Loucy (cell line): ENCODE data around the gene PHKB.

Source experiments
- CTCF ChIP-seq: fragments of 200-600 bp; sonication (generic); conservative IDR thresholded peaks from 2 replicates; pipeline ENCODE4 v1.5.1; 2014; ENCODE audit warnings: mild to moderate bottlenecking, antibody characterized with exemption, low read length
- EZH2phosphoT487 ChIP-seq: fragments of 200-600 bp; IDR thresholded peaks from 2 replicates; pipeline ENCODE4 v1.6.1; 2018; ENCODE audit warnings: antibody characterized with exemption, mild to moderate bottlenecking, moderate library complexity, borderline replicate concordance

DNA sequence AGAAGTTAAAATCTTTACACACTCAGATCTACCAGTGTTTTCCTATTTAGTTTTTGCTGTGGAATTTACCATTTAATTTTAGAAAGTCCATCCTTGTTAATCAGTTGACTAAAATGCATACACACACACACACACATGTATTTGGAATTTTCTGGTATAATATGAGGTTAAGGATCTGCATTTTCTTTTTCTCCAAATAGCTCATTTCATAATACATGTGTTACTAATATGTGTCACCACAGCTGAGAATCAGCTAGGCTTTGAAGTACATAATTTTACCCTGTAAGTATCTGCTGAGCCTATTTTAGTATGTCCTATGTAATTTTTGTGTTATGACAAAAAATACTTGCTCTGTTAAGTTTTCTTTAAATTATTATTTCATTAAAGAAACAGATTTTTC is 143.2 kb downstream of the PHKB start:
- TF ChIP-seq CTCF (no peak), EZH2phosphoT487 (no peak)
